Lower leg skin (tissue), 4 donors: ENCODE data around the gene RYR2. TPM values are rescaled to one million over a fixed set of nuclear protein-coding genes. Genes with fewer than 3 reads are reported as not detected.

Experiments used
- DNase-seq, 2 donors: peaks; one replicate each; pipeline ENCODE4 v3.0.0-alpha.2; 2019; ENCODE audit warnings: low spot score in 2 of 2
- H3K4me3 ChIP-seq: fragments of 200-600 bp; sonication (generic); 2 replicates; pipeline ENCODE4 v1.5.1; 2017; ENCODE audit warnings: mild to moderate bottlenecking, low read depth; ENCODE audit not compliant: poor library complexity, severe bottlenecking
- POLR2A ChIP-seq, 2 donors: fragments of 450-650 bp; IDR thresholded peaks; one replicate each; pipeline ENCODE4 v1.6.1; 2016 to 2017; ENCODE audit warnings: antibody characterized with exemption in 2 of 2, mild to moderate bottlenecking in 1 of 2, moderate library complexity in 1 of 2
- WGBS, 2 donors: methylation state at CpG; one replicate each; pipeline ENCODE4 v1.1.5; 2018; 5-methylcytosine and 5-hydroxymethylcytosine counted together
- intact Hi-C: fragments of 100-400 bp; cut with DNase I; formaldehyde crosslinking; loops from one replicate; pipeline ENCODE4 v1.15.0; 2023; ENCODE audit warnings: low total_unique reads
- total RNA-seq, 4 donors: library from RNA; depleted of rRNA; stranded (reverse); fragments of >200 nt; gene quantifications; one replicate each; pipeline ENCODE4 v1.1.0, GENCODE V29; 2016
- TF ChIP-seq, protein P1 (sequence below), 3 donors: fragments of 450-650 bp; IDR thresholded peaks; one replicate each; pipeline ENCODE4 v1.5.1; 2016; ENCODE audit warnings: antibody characterized with exemption in 3 of 3, mild to moderate bottlenecking in 3 of 3, moderate library complexity in 2 of 3

Gene RYR2
- total RNA-seq, 4 donors from 2014 or later: 0.19 to 0.97 (median 0.66) TPM

DNA sequence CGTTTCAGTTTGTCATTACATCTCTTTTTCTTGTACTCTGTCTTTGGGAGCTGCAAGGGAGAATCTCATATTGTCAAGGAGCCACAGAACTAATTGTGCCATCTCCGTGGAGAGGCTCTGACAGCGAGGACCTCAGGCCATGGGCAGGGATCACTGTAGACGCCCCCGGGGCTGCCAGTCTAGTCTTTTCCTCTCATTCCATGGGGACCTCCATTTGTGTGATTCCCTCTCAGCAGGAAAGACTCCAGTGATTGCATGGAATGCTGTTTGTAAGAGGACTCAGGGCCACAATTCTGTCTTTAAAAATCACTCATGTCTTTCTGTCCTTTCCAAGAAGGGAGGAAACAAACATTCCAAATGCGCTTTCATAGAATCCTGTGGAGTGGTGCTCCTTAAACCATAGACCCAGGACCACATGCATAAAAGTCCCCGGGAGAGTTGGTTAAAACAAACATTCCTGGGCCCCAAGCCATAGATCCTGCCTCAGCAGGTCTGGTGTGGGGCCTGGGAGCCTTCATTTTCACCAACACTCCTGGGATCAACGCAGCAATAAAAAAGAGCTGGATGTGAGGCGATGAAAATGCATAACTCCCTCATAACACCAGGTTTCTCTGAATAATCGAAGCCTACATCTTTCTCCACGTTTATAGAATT, 744.2 kb downstream of the RYR2 start:
- DNase-seq: no peak
- H3K4me3 ChIP-seq: no peak overlapping the region
- TF ChIP-seq, protein P1, sequence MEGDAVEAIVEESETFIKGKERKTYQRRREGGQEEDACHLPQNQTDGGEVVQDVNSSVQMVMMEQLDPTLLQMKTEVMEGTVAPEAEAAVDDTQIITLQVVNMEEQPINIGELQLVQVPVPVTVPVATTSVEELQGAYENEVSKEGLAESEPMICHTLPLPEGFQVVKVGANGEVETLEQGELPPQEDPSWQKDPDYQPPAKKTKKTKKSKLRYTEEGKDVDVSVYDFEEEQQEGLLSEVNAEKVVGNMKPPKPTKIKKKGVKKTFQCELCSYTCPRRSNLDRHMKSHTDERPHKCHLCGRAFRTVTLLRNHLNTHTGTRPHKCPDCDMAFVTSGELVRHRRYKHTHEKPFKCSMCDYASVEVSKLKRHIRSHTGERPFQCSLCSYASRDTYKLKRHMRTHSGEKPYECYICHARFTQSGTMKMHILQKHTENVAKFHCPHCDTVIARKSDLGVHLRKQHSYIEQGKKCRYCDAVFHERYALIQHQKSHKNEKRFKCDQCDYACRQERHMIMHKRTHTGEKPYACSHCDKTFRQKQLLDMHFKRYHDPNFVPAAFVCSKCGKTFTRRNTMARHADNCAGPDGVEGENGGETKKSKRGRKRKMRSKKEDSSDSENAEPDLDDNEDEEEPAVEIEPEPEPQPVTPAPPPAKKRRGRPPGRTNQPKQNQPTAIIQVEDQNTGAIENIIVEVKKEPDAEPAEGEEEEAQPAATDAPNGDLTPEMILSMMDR (IDR thresholded peaks at IDR 0.05): no peak
- TF ChIP-seq POLR2A (IDR thresholded peaks at IDR 0.05): no peak
- intact Hi-C loops: no loop called here
- WGBS, 2 donors: 80 to 85% methylated on average over 11 of the region's 11 CpGs

DNA sequence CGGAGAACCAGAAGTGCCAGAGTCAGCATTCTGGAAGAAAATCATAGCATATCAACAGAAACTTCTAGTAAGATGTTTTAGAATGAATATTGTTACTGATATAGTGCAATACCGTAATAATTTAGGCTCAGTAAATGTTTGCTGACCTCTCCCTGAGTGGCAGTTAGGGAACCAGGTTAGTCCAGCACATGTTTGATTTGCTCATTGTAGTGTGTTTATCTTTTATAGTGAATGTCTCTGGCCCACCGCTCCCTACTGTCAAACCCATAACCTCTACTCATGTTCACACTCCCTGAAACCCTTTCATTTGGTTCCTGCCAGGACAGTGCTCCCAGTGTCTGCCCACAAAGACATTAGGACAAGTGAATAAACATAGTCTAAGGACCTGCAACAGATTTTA, 746.1 kb downstream of the RYR2 start:
- no peak for DNase-seq
- H3K4me3 ChIP-seq: no peak overlapping the region
- TF ChIP-seq POLR2A (IDR thresholded peaks at IDR 0.05): no peak
- TF ChIP-seq, protein P1 (IDR thresholded peaks at IDR 0.05): no peak
- intact Hi-C loops: no loop called here
- 89 to 92% methylated on average over 3 of the region's 3 CpGs for WGBS, 2 donors

DNA sequence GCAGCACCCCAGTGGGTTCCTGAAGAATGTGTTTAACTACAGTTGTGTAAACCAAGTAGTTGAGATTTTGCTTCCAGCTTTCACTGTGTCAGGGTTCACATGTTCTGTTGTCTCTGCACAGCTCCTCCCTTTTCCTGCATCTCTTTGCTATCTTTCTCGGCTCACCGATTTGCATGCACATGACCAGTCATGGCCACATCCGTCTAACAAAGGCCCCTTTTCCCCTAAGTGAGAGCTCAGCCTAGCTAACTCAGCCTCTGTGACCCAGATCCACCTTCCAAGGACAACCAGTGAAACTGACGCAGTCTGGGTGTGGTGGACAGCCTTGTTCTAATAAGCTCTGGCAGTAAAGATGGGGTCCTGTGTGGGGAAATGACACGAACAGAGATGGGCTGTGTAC, 747.6 kb downstream of the RYR2 start:
- no peak overlapping the region for H3K4me3 ChIP-seq
- 80 to 81% methylated on average over 5 of the region's 5 CpGs for WGBS, 2 donors
- DNase-seq: no peak
- TF ChIP-seq, protein P1 (IDR thresholded peaks at IDR 0.05): no peak
- no peak for TF ChIP-seq POLR2A (IDR thresholded peaks at IDR 0.05)
- intact Hi-C loops: no loop called here

DNA sequence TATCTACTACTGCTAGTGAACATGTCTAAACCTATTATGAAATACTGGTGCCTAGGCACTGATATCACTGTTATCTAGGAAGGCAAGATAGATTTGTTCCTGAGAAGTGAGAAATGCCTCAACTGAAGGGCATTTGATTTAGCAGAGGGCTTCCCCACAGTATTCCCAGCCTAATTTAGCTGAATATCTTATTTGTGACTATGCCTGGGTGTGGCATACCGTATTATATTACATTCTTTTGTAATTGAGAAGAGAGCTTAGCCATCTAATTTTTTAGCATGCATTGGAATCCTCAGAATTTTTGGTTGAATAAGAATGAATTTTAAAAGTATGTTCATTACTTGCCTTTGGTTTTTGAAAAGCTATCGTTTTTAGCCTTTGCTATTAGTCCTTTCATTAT, 749.6 kb downstream of the RYR2 start:
- TF ChIP-seq, protein P1 (IDR thresholded peaks at IDR 0.05): no peak
- TF ChIP-seq POLR2A (IDR thresholded peaks at IDR 0.05): no peak
- WGBS, 2 donors: 61 to 68% methylated on average over 2 of the region's 2 CpGs
- no peak for DNase-seq
- intact Hi-C loops: no loop called here
- H3K4me3 ChIP-seq: no peak overlapping the region

DNA sequence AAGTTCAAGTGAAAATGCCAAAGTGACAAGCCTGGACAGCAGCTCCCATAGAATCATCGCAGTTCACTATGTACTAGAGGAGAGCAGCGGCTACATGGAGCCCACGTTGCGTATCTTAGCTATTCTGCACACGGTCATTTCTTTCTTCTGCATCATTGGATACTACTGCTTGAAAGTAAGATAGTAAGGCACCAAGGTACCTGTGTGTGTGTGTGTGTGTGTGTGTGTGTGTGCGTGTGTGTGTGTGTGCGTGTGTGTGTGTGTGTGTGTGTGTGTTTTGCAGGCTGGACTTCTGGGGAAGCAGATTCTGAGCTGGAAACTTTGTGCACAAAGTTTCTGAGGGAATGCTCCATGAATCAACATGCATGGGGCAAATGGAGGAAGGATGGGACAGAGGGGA, 750.2 kb downstream of the RYR2 start:
- no peak overlapping the region for H3K4me3 ChIP-seq
- TF ChIP-seq, protein P1 (IDR thresholded peaks at IDR 0.05): no peak
- no peak for TF ChIP-seq POLR2A (IDR thresholded peaks at IDR 0.05)
- DNase-seq: no peak
- 76 to 84% methylated on average over 7 of the region's 7 CpGs for WGBS, 2 donors
- intact Hi-C loops: no loop called here

DNA sequence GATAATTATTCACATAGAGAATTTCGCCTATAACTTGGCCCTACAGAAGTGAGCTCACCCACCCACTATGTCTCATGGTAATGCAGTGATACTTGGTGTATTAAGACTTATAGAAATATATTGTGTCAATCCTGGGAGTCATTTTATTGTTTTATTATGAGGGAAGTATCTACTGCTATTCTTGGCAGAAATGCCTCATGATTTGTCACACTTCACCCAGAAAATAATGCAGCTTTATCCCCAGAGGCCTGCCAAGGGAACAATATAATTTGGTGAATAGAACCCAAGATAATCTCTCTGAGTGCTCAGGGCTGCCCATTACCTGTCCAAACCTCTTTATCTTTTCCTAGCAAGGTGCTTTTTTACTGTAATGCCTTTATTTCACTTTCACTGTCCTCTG, 750.7 kb downstream of the RYR2 start:
- intact Hi-C loops: no loop called here
- WGBS, 2 donors: 73 to 79% methylated on average over 1 of the region's 1 CpG
- DNase-seq: no peak
- no peak overlapping the region for H3K4me3 ChIP-seq
- TF ChIP-seq, protein P1 (IDR thresholded peaks at IDR 0.05): no peak
- no peak for TF ChIP-seq POLR2A (IDR thresholded peaks at IDR 0.05)
